ENCODE results near the gene DCHS1. TPM values are rescaled to one million over a fixed set of nuclear protein-coding genes. Genes with fewer than 3 reads are reported as not detected.

Gene DCHS1
- total and polyA plus RNA-seq, 10 of the 15 experiments (the other 5 are each of a cell fraction or from before 2014, with no cell fraction given) = 0.02 to 0.64 (median 0.18) TPM; not detected in 1

GRCh38 chr11:6602096-6602940 lies 53.3 kb downstream of the DCHS1 start:
- CTCF ChIA-PET = interaction anchor here (0.9 to 2.2 kb wide), 6 partner anchors 8 to 104 kb away, joined by 3 to 9 read pairs (median 3); partner anchors contain the start of genes MRPL17 and TPP1
- peak overlapping the region; percentile 87 for H3K9ac ChIP-seq (ENCODE audit: control insufficient read depth, insufficient read depth, low read length)
- peak overlapping the region; percentile 96 for H3K4me3 ChIP-seq
- peak overlapping the region; percentile 96 for H3K4me2 ChIP-seq (ENCODE audit: control insufficient read depth, insufficient read depth)
- no peak for DNase-seq (ENCODE audit: low read depth, low spot score)
- TSS peak; percentile 62 for BruUV-seq (replicated peaks)
- H3K79me2 ChIP-seq (ENCODE audit: control insufficient read depth, insufficient read depth, low read length) = peaks cover 71% of the 10 kb centered on the region
- intact Hi-C loops (cut with micrococcal nuclease; ENCODE audit: unreplicated experiment) (loop anchor here (2.0 to 10.0 kb wide), 2 partner anchors 72 to 218 kb away; no protein-coding TSS in a partner anchor), in situ Hi-C loops (cut with MboI) (no loop called here)
- H3K36me3 ChIP-seq (ENCODE audit: control insufficient read depth in 2 of 2, insufficient read depth in 2 of 2, low read length in 1 of 2) = peaks cover 10 to 18% of the 10 kb centered on the region in 2 experiments
- no peaks in the 10 kb centered on the region for H3K9me3 ChIP-seq (replicated peaks; ENCODE audit: control insufficient read depth, insufficient read depth, low read length)
- H2AFZ ChIP-seq (ENCODE audit: control insufficient read depth, low read depth, low read length) = no peak overlapping the region
- ATAC-seq = no peak
- FAIRE-seq = no peak
- WGBS (ENCODE audit: insufficient coverage, insufficient replicate concordance, low lambda C conversion rate, missing lambda C conversion rate) = 54% methylated on average over 7 of the region's 7 CpGs
- POLR2A ChIA-PET = interaction anchor here (0.6 to 2.2 kb wide), 4 partner anchors 9 to 1079 kb away, joined by 3 to 29 read pairs (median 6); partner anchors contain the start of genes MRPL17 and TPP1
- H3K27ac ChIP-seq (ENCODE audit: control insufficient read depth, insufficient read depth) = peak overlapping the region; percentile 85
- no peaks in the 10 kb centered on the region for H4K20me1 ChIP-seq (ENCODE audit: control insufficient read depth, insufficient read depth)
- H3K4me1 ChIP-seq (ENCODE audit: control insufficient read depth, insufficient read depth, low read length) = peaks cover 17% of the 10 kb centered on the region
- H3K27me3 ChIP-seq (replicated peaks in 1 of 2; ENCODE audit: control insufficient read depth in 2 of 2, insufficient read depth in 2 of 2, low read length in 1 of 2) = no peaks in the 10 kb centered on the region
- SMC1A ChIA-PET (ENCODE audit: uncharacterized antibody, unreplicated experiment) = interaction anchor here (0.7 to 6.2 kb wide), 5 partner anchors 15 to 223 kb away, joined by 3 to 57 read pairs (median 6); partner anchors contain the start of gene MRPL17
- RAD21 ChIA-PET (ENCODE audit: unreplicated experiment) = interaction anchor here (0.7 to 4.8 kb wide), 5 partner anchors 9 to 223 kb away, joined by 3 to 60 read pairs (median 9); partner anchors contain the start of genes MRPL17, TAF10 and TPP1
- TF ChIP-seq NR2F1 (conservative IDR thresholded peaks at IDR 0.05) = no peak
- no peak for TF ChIP-seq EED (IDR thresholded peaks at IDR 0.05; ENCODE audit: low read depth)
- no peak for TF ChIP-seq ATF7 (IDR thresholded peaks at IDR 0.05; ENCODE audit: low read depth)
- TF ChIP-seq EP300 (IDR thresholded peaks at IDR 0.05; ENCODE audit: borderline replicate concordance in 1 of 2, control insufficient read depth in 1 of 2, low read depth in 2 of 2, low read length in 2 of 2) = no peak
- TF ChIP-seq, protein P1, sequence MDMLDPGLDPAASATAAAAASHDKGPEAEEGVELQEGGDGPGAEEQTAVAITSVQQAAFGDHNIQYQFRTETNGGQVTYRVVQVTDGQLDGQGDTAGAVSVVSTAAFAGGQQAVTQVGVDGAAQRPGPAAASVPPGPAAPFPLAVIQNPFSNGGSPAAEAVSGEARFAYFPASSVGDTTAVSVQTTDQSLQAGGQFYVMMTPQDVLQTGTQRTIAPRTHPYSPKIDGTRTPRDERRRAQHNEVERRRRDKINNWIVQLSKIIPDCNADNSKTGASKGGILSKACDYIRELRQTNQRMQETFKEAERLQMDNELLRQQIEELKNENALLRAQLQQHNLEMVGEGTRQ (IDR thresholded peaks at IDR 0.05; ENCODE audit: borderline replicate concordance, low read depth, low read length) = no peak
- TF ChIP-seq SREBF2 (IDR thresholded peaks at IDR 0.05; ENCODE audit: low read length) = no peak
- no peak for TF ChIP-seq SMC3 (IDR thresholded peaks at IDR 0.05; ENCODE audit: borderline replicate concordance, low read length)
- no peak for TF ChIP-seq RFX5 (IDR thresholded peaks at IDR 0.05; ENCODE audit: low read depth, low read length)
- TF ChIP-seq ZBTB11 (CRISPR knock-in tag; IDR thresholded peaks at IDR 0.05) = no peak
- TF ChIP-seq, protein P2, sequence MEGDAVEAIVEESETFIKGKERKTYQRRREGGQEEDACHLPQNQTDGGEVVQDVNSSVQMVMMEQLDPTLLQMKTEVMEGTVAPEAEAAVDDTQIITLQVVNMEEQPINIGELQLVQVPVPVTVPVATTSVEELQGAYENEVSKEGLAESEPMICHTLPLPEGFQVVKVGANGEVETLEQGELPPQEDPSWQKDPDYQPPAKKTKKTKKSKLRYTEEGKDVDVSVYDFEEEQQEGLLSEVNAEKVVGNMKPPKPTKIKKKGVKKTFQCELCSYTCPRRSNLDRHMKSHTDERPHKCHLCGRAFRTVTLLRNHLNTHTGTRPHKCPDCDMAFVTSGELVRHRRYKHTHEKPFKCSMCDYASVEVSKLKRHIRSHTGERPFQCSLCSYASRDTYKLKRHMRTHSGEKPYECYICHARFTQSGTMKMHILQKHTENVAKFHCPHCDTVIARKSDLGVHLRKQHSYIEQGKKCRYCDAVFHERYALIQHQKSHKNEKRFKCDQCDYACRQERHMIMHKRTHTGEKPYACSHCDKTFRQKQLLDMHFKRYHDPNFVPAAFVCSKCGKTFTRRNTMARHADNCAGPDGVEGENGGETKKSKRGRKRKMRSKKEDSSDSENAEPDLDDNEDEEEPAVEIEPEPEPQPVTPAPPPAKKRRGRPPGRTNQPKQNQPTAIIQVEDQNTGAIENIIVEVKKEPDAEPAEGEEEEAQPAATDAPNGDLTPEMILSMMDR (IDR thresholded peaks at IDR 0.05 in 2 of 3, conservative IDR thresholded peaks at IDR 0.05 in 1 of 3; ENCODE audit: control insufficient read depth in 2 of 3, extremely low read depth in 1 of 3, insufficient read depth in 1 of 3, low read depth in 3 of 3, low read length in 3 of 3) = no peak
- TF ChIP-seq CEBPB (IDR thresholded peaks at IDR 0.05; ENCODE audit: borderline replicate concordance in 1 of 2, low read depth in 2 of 2, low read length in 2 of 2) = no peak
- TF ChIP-seq NR2C1 (IDR thresholded peaks at IDR 0.05) = no peak
- no peak for TF ChIP-seq E2F4 (IDR thresholded peaks at IDR 0.05; ENCODE audit: low read depth, low read length)

All from GM12878 (cell line).